ENCODE measurements around the gene AKR1C1. TPM values are rescaled to one million over a fixed set of nuclear protein-coding genes. Genes with fewer than 3 reads are reported as not detected.
"Not testable (repeated sequence)": the region's sequence is repeated elsewhere in the genome, so short reads cannot be mapped to it uniquely, and the experiment has no call there.

Gene AKR1C1
- total RNA-seq, 1 donor from 2014 or later, result 1.3 TPM

- Histone ChIP-seq H4K20me1 (ENCODE audit: insufficient read depth, low read length) (no peaks in the 10 kb centered on the region), H3K79me2 (ENCODE audit: insufficient read depth, low read length) (no peaks in the 10 kb centered on the region), H3K27me3 (ENCODE audit: insufficient read depth, low read length) (no peaks in the 10 kb centered on the region), H3K27ac (ENCODE audit: low read depth, low read length) (peak overlapping the region; percentile 8), H2AFZ (ENCODE audit: low read depth, low read length) (no peak overlapping the region), H3K9ac (ENCODE audit: low read length) (no peak overlapping the region), H3K4me3 (ENCODE audit: insufficient read depth, low read depth, low read length) (no peak overlapping the region), H3K4me1 (ENCODE audit: insufficient read depth, low read length) (peaks cover 2% of the 10 kb centered on the region), H3K4me2 (ENCODE audit: low read length) (no peak overlapping the region), H3K9me3 (ENCODE audit: insufficient read depth, low read depth, low read length) (no peaks in the 10 kb centered on the region), H3K36me3 (ENCODE audit: insufficient read depth, low read length) (no peaks in the 10 kb centered on the region)
- Mint-ChIP-seq H3K27me3 (ENCODE audit: low read depth, unreplicated experiment) (peaks cover 3% of the 10 kb centered on the region), H3K4me1 (ENCODE audit: low read depth, unreplicated experiment) (peaks cover 10% of the 10 kb centered on the region), H3K27ac (ENCODE audit: unreplicated experiment) (no peak overlapping the region), H3K9me3 (ENCODE audit: unreplicated experiment) (no peaks in the 10 kb centered on the region), H3K36me3 (ENCODE audit: low read depth, unreplicated experiment) (no peaks in the 10 kb centered on the region), H3K4me3 (ENCODE audit: unreplicated experiment) (no peak overlapping the region)
- TF ChIP-seq CTCF (IDR thresholded peaks at IDR 0.05; ENCODE audit: insufficient read depth, low read depth, low read length), result no peak
- TF ChIP-seq EZH2 (IDR thresholded peaks at IDR 0.05; ENCODE audit: insufficient read depth, low read length), result no peak
- DNase-seq (ENCODE audit: low read depth), result no peak
- no peak for FAIRE-seq
Measured at GRCh38 chr10:4947039-4947634, 16.1 kb upstream of the AKR1C1 start.

GRCh38 chr10:4947635-4948596 is 15.3 kb upstream of the AKR1C1 start:
- H4K20me1 ChIP-seq (ENCODE audit: insufficient read depth, low read length), result no peaks in the 10 kb centered on the region
- no peak overlapping the region for H3K4me2 ChIP-seq (ENCODE audit: low read length)
- no peaks in the 10 kb centered on the region for H3K27me3 ChIP-seq (ENCODE audit: insufficient read depth, low read length)
- H3K4me3 ChIP-seq (ENCODE audit: insufficient read depth, low read depth, low read length), result no peak overlapping the region
- H3K4me1 ChIP-seq (ENCODE audit: insufficient read depth, low read length), result peaks cover 2% of the 10 kb centered on the region
- Mint-ChIP-seq H3K4me3 (ENCODE audit: unreplicated experiment) (no peak overlapping the region), H3K36me3 (ENCODE audit: low read depth, unreplicated experiment) (no peaks in the 10 kb centered on the region), H3K27ac (ENCODE audit: unreplicated experiment) (no peak overlapping the region), H3K9me3 (ENCODE audit: unreplicated experiment) (no peaks in the 10 kb centered on the region), H3K4me1 (ENCODE audit: low read depth, unreplicated experiment) (peaks cover 9% of the 10 kb centered on the region), H3K27me3 (ENCODE audit: low read depth, unreplicated experiment) (peaks cover 3% of the 10 kb centered on the region)
- H3K27ac ChIP-seq (ENCODE audit: low read depth, low read length), result peak overlapping the region; percentile 8
- H3K9ac ChIP-seq (ENCODE audit: low read length), result no peak overlapping the region
- TF ChIP-seq EZH2 (IDR thresholded peaks at IDR 0.05; ENCODE audit: insufficient read depth, low read length) (no peak), CTCF (IDR thresholded peaks at IDR 0.05; ENCODE audit: insufficient read depth, low read depth, low read length) (no peak)
- FAIRE-seq, result no peak
- no peaks in the 10 kb centered on the region for H3K36me3 ChIP-seq (ENCODE audit: insufficient read depth, low read length)
- no peaks in the 10 kb centered on the region for H3K9me3 ChIP-seq (ENCODE audit: insufficient read depth, low read depth, low read length)
- H2AFZ ChIP-seq (ENCODE audit: low read depth, low read length), result no peak overlapping the region
- H3K79me2 ChIP-seq (ENCODE audit: insufficient read depth, low read length), result no peaks in the 10 kb centered on the region
- DNase-seq (ENCODE audit: low read depth), result peak; percentile 85

- not testable (repeated sequence) for H3K27ac Mint-ChIP-seq (ENCODE audit: unreplicated experiment); H3K4me1 ChIP-seq (ENCODE audit: insufficient read depth, low read length); H3K4me3 ChIP-seq (ENCODE audit: insufficient read depth, low read depth, low read length); H3K27ac ChIP-seq (ENCODE audit: low read depth, low read length); H3K4me2 ChIP-seq (ENCODE audit: low read length); H3K9me3 ChIP-seq (ENCODE audit: insufficient read depth, low read depth, low read length); FAIRE-seq; H3K36me3 Mint-ChIP-seq (ENCODE audit: low read depth, unreplicated experiment); H3K27me3 ChIP-seq (ENCODE audit: insufficient read depth, low read length); H3K79me2 ChIP-seq (ENCODE audit: insufficient read depth, low read length); H3K9me3 Mint-ChIP-seq (ENCODE audit: unreplicated experiment); H4K20me1 ChIP-seq (ENCODE audit: insufficient read depth, low read length); H2AFZ ChIP-seq (ENCODE audit: low read depth, low read length); H3K36me3 ChIP-seq (ENCODE audit: insufficient read depth, low read length); H3K27me3 Mint-ChIP-seq (ENCODE audit: low read depth, unreplicated experiment); H3K4me3 Mint-ChIP-seq (ENCODE audit: unreplicated experiment); DNase-seq (ENCODE audit: low read depth); H3K9ac ChIP-seq (ENCODE audit: low read length); H3K4me1 Mint-ChIP-seq (ENCODE audit: low read depth, unreplicated experiment)
Measured at GRCh38 chr10:4951512-4952162, 11.6 kb upstream of the AKR1C1 start.

Measured in astrocyte (in vitro differentiated cells and primary cell).